Breast epithelium (tissue), 4 donors: ENCODE data around the gene KRTAP5-4. TPM values are rescaled to one million over a fixed set of nuclear protein-coding genes. Genes with fewer than 3 reads are reported as not detected.
A peak's percentile ranks its signal among the peaks of the same experiment; 100 is the strongest.
"Not testable (repeated sequence)": the region's sequence is repeated elsewhere in the genome, so short reads cannot be mapped to it uniquely, and the experiment has no call there.

ENCODE experiments used
- DNase-seq, 2 donors: peaks; one replicate each; pipeline ENCODE4 v3.0.0-alpha.2; 2019; ENCODE audit warnings: low spot score in 2 of 2
- H3K27ac ChIP-seq, 2 donors: fragments of 200-600 bp; sonication (generic) in 1 of 2; one replicate each; pipeline ENCODE4 v1.5.1; 2016 to 2019; ENCODE audit warnings: mild to moderate bottlenecking in 1 of 2
- H3K27me3 ChIP-seq, 2 donors: fragments of 200-600 bp; sonication (generic) in 1 of 2; one replicate each; pipeline versions ENCODE4 v1.5.1 to v1.6.0; 2017 to 2019; ENCODE audit warnings: control low read depth in 1 of 2, mild to moderate bottlenecking in 1 of 2
- H3K36me3 ChIP-seq: fragments of 200-600 bp; one replicate; pipeline ENCODE4 v1.5.1; 2019
- H3K4me1 ChIP-seq, 2 donors: fragments of 200-600 bp; sonication (generic); one replicate each; pipeline ENCODE4 v1.5.1; 2016 to 2019; ENCODE audit warnings: control low read depth in 1 of 2
- H3K4me3 ChIP-seq, 3 donors: fragments of 200-600 bp; sonication (generic); 1 replicate in 2 of 3; 2 replicates in 1 of 3; pipeline ENCODE4 v1.5.1; 2016 to 2019; ENCODE audit warnings: mild to moderate bottlenecking in 3 of 3, moderate library complexity in 2 of 3
- H3K9me3 ChIP-seq, 2 donors: fragments of 200-600 bp; sonication (generic) in 1 of 2; one replicate each; pipeline ENCODE4 v1.5.1; 2016 to 2019; ENCODE audit warnings: control low read depth in 1 of 2
- CTCF ChIP-seq, 3 donors: fragments of 450-650 bp; IDR thresholded peaks; one replicate each; pipeline ENCODE4 v1.5.1; 2016 to 2017; ENCODE audit warnings: antibody characterized with exemption in 3 of 3, mild to moderate bottlenecking in 3 of 3, moderate library complexity in 3 of 3
- POLR2A ChIP-seq: fragments of 450-650 bp; IDR thresholded peaks from one replicate; pipeline ENCODE4 v1.6.1; 2016; ENCODE audit warnings: antibody characterized with exemption, mild to moderate bottlenecking, moderate library complexity
- POLR2AphosphoS5 ChIP-seq, 3 donors: sonication (generic); formaldehyde crosslinking; IDR thresholded peaks; one replicate each; pipeline ENCODE4 v1.6.1; 2017; ENCODE audit warnings: antibody characterized with exemption in 3 of 3
- intact Hi-C: fragments of 100-400 bp; cut with DNase I; formaldehyde crosslinking; loops from one replicate; pipeline ENCODE4 v1.15.1; 2023; ENCODE audit warnings: low total_unique reads
- total RNA-seq, 3 donors: library from RNA; depleted of rRNA; stranded (reverse); fragments of >200 nt; gene quantifications; one replicate each; pipeline ENCODE4 v1.1.0, GENCODE V29; 2016

KRTAP5-4 gene
- total RNA-seq, 3 donors from 2014 or later = not detected

- H3K27me3 ChIP-seq = peaks cover 0 to 4% of the 10 kb centered on the region in 2 donors
- H3K36me3 ChIP-seq = no peaks in the 10 kb centered on the region
- H3K4me3 ChIP-seq = no peak overlapping the region
- H3K9me3 ChIP-seq = no peaks in the 10 kb centered on the region
- no peak for TF ChIP-seq POLR2AphosphoS5 (IDR thresholded peaks at IDR 0.05)
- no peak for TF ChIP-seq POLR2A
- no peak for TF ChIP-seq CTCF (IDR thresholded peaks at IDR 0.05)
- no peak for DNase-seq
- no peak overlapping the region for H3K27ac ChIP-seq
- H3K4me1 ChIP-seq = no peaks in the 10 kb centered on the region
- intact Hi-C loops = no loop called here
Observed at GRCh38 chr11:1623716-1624115, 1.8 kb upstream of the KRTAP5-4 start.

- Histone ChIP-seq H3K36me3 (no peaks in the 10 kb centered on the region), H3K27me3 (peaks cover 0 to 12% of the 10 kb centered on the region in 2 donors), H3K9me3 (no peaks in the 10 kb centered on the region), H3K4me1 (no peaks in the 10 kb centered on the region), H3K27ac (no peak overlapping the region), H3K4me3 (no peak overlapping the region)
- TF ChIP-seq POLR2AphosphoS5 (IDR thresholded peaks at IDR 0.05) (no peak), POLR2A (no peak)
- peak in 1 of 2 donors; percentile 42 for DNase-seq
- intact Hi-C loops = no loop called here
Observed at GRCh38 chr11:1619449-1619848, 2.5 kb downstream of the KRTAP5-4 start.

GRCh38 chr11:1618231-1618630 is 3.7 kb downstream of the KRTAP5-4 start:
- Histone ChIP-seq H3K4me3 (no peak overlapping the region), H3K27me3 (peaks cover 0 to 12% of the 10 kb centered on the region in 2 donors)
- no peak for DNase-seq

GRCh38 chr11:1608363-1608762 is 13.6 kb downstream of the KRTAP5-4 start, which contains the start of gene KRTAP5-3:
Gene KRTAP5-3 (minus strand): TSS chr11:1608463. CDS start chr11:1608385, 78 bp downstream.
- no peak for DNase-seq
- intact Hi-C loops = no loop called here
- Histone ChIP-seq H3K27ac (no peak within 1 kb of the TSS), H3K4me1 (no peaks in the 10 kb centered on the region), H3K36me3 (no peaks in the 10 kb centered on the region), H3K4me3 (no peak within 1 kb of the TSS), H3K9me3 (no peaks in the 10 kb centered on the region), H3K27me3 (peaks cover 0 to 17% of the 10 kb centered on the region in 2 donors)
- TF ChIP-seq POLR2A (no peak), CTCF (IDR thresholded peaks at IDR 0.05) (no peak), POLR2AphosphoS5 (IDR thresholded peaks at IDR 0.05) (no peak)

More at GRCh38 chr11:1618231-1618630, 3.7 kb downstream of the KRTAP5-4 start:
- H3K36me3 ChIP-seq = no peaks in the 10 kb centered on the region
- intact Hi-C loops = no loop called here
- no peaks in the 10 kb centered on the region for H3K4me1 ChIP-seq
- no peak overlapping the region for H3K27ac ChIP-seq
- H3K9me3 ChIP-seq = no peaks in the 10 kb centered on the region
- TF ChIP-seq POLR2AphosphoS5 (IDR thresholded peaks at IDR 0.05) (no peak), POLR2A (no peak), CTCF (IDR thresholded peaks at IDR 0.05) (no peak)

- not testable (repeated sequence) for H3K4me3 ChIP-seq, DNase-seq, H3K27ac ChIP-seq, H3K36me3 ChIP-seq, H3K9me3 ChIP-seq, H3K4me1 ChIP-seq
- intact Hi-C loops = loop anchor here (1.0 to 2.0 kb wide), 2 partner anchors 16 to 65 kb away; no protein-coding TSS in a partner anchor
- H3K27me3 ChIP-seq = peaks cover 0 to 17% of the 10 kb centered on the region in 2 donors
Observed at GRCh38 chr11:1607901-1608300, 14.0 kb downstream of the KRTAP5-4 start.

GRCh38 chr11:1607156-1607845 is 14.6 kb downstream of the KRTAP5-4 start:
- DNase-seq, H3K36me3 ChIP-seq, H3K4me1 ChIP-seq, H3K4me3 ChIP-seq, H3K27ac ChIP-seq, H3K9me3 ChIP-seq: not testable (repeated sequence)
- H3K27me3 ChIP-seq = peaks cover 0 to 17% of the 10 kb centered on the region in 2 donors
- intact Hi-C loops = loop anchor here (1.0 to 2.0 kb wide), 2 partner anchors 15 to 66 kb away; no protein-coding TSS in a partner anchor

- not testable (repeated sequence) for H3K4me3 ChIP-seq, H3K27ac ChIP-seq, H3K36me3 ChIP-seq, H3K9me3 ChIP-seq, H3K4me1 ChIP-seq, DNase-seq
- intact Hi-C loops = loop anchor here (2.0 kb wide), 1 partner anchor 67 kb away; no protein-coding TSS in a partner anchor
- peaks cover 0 to 17% of the 10 kb centered on the region in 2 donors for H3K27me3 ChIP-seq
Observed at GRCh38 chr11:1605923-1606322, 16.0 kb downstream of the KRTAP5-4 start.
